ENCODE data around the gene SURF2.
A peak's percentile ranks its signal among the peaks of the same experiment; 100 is the strongest.
"Not testable (repeated sequence)": the region's sequence is repeated elsewhere in the genome, so short reads cannot be mapped to it uniquely, and the experiment has no call there.

SURF2 gene

DNA sequence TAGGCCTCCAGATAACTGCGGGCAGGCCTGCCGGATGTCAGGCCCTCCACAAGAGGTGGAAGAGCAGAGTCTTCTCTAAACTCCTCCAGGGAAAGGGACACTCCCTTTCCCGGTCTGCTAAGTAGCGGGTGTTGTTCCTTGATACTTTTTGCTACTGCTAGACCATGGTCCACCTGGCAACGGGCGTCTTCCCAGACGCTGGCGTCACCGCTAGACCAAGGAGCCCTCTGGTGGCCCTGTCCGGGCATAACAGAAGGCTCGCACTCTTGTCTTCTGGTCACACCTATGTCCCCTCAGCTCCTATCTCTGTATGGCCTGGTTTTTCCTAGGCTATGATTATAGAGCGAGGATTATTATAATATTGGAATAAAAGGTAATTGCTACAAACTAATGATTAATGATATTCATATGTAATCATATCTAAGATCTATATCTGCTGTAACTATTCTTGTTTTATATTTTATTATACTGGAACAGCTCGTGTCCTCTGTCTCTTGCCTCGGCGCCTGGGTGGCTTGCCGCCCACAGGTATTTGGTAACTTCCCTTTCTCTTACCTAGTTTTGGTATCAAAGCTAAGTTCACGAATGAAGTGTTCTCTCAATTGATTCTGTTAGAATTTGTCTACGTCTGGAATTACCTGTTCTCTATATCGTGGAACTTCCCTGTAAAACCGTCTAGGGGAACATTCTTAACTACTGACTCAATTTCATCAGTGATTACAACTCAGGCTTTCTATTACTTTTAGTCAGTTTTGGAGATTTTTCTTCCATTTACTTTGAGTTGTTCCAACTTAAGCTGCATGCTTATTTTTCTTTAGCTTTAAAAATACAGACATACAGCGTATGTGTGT is 26.8 kb upstream of the SURF2 start:
- not testable (repeated sequence) for H3K27me3 ChIP-seq, H3K9me3 ChIP-seq, H3K4me3 ChIP-seq, H3K27ac ChIP-seq
- peaks cover 0 to 13% (median 7%) of the 10 kb centered on the region in 4 donors for H3K4me1 ChIP-seq
- DNase-seq: peak in 1 of 2 donors; percentile 56
- peaks cover 36 to 48% (median 40%) of the 10 kb centered on the region in 3 donors for H3K36me3 ChIP-seq
- TF ChIP-seq, protein P1, sequence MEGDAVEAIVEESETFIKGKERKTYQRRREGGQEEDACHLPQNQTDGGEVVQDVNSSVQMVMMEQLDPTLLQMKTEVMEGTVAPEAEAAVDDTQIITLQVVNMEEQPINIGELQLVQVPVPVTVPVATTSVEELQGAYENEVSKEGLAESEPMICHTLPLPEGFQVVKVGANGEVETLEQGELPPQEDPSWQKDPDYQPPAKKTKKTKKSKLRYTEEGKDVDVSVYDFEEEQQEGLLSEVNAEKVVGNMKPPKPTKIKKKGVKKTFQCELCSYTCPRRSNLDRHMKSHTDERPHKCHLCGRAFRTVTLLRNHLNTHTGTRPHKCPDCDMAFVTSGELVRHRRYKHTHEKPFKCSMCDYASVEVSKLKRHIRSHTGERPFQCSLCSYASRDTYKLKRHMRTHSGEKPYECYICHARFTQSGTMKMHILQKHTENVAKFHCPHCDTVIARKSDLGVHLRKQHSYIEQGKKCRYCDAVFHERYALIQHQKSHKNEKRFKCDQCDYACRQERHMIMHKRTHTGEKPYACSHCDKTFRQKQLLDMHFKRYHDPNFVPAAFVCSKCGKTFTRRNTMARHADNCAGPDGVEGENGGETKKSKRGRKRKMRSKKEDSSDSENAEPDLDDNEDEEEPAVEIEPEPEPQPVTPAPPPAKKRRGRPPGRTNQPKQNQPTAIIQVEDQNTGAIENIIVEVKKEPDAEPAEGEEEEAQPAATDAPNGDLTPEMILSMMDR (IDR thresholded peaks at IDR 0.05): peak; percentile 41 to 43
- intact Hi-C loops (cut with DNase I; ENCODE audit: low total_unique reads): loop anchor here (10.0 kb wide), 3 partner anchors 145 to 305 kb away; no protein-coding TSS in a partner anchor

- DNase-seq: peak in 1 of 2 donors; percentile 58
- TF ChIP-seq, protein P1 (IDR thresholded peaks at IDR 0.05): no peak
- Histone ChIP-seq H3K9me3 (no peaks in the 10 kb centered on the region), H3K27ac (no peak overlapping the region), H3K36me3 (peaks cover 36 to 50% (median 40%) of the 10 kb centered on the region in 3 donors), H3K4me3 (no peak overlapping the region), H3K27me3 (no peaks in the 10 kb centered on the region), H3K4me1 (peaks cover 0 to 25% (median 17%) of the 10 kb centered on the region in 4 donors)
- intact Hi-C loops (cut with DNase I; ENCODE audit: low total_unique reads): loop anchor here (10.0 kb wide), 2 partner anchors 154 to 306 kb away; no protein-coding TSS in a partner anchor
These were observed 25.1 kb upstream of the SURF2 start for GRCh38 chr9:133331221-133331620.

DNA sequence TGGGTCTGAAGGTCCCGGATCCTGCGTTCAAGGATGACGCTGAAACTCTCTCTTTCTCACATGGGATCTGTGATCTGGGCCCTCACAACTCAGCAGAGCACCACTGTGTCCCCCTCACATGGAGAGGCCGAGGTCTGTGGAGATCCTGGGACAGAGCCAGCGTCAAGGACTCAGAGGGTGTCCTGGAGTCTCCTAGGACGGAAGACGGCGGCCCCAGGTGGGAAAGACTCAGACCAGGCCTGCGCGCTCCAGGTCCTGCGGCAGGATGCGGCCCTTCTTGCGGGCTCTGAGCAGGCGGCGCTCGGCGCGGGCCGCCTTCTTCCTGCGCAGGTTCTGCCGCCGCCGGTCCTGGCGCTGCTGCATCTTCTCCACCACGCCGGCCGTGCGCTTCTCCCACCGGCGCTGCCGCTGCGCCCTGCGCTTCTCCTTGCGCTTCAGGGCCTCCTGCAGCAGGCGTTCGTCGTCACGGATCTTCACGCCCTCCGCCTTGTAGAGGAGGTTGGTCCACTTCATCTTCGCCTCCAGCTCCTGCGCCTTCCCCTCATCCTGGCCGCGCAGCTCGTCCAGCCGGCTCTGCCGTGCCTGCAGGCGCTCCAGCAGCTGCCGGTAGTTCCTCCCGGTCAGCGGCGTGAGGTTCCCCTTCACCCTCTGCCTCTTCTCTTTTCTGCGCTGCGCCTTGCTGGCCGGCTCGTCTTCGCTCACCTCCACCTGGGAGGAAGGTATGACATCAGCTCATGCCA is 24.5 kb upstream of the SURF2 start:
- DNase-seq: peak in 1 of 2 donors; percentile 43
- no peaks in the 10 kb centered on the region for H3K27me3 ChIP-seq
- TF ChIP-seq, protein P1 (IDR thresholded peaks at IDR 0.05): no peak
- intact Hi-C loops (cut with DNase I; ENCODE audit: low total_unique reads): loop anchor here (10.0 kb wide), 2 partner anchors 153 to 307 kb away; no protein-coding TSS in a partner anchor
- H3K36me3 ChIP-seq: peaks cover 36 to 50% (median 40%) of the 10 kb centered on the region in 3 donors
- no peak overlapping the region for H3K4me3 ChIP-seq
- no peak overlapping the region for H3K27ac ChIP-seq
- H3K4me1 ChIP-seq: peaks cover 0 to 31% (median 23%) of the 10 kb centered on the region in 4 donors
- H3K9me3 ChIP-seq: no peaks in the 10 kb centered on the region

GRCh38 chr9:133332381-133332730 is 24.0 kb upstream of the SURF2 start:
- Histone ChIP-seq H3K9me3 (no peaks in the 10 kb centered on the region), H3K4me3 (no peak overlapping the region), H3K27me3 (no peaks in the 10 kb centered on the region), H3K4me1 (peaks cover 0 to 32% (median 24%) of the 10 kb centered on the region in 4 donors), H3K36me3 (peaks cover 36 to 50% (median 40%) of the 10 kb centered on the region in 3 donors), H3K27ac (no peak overlapping the region)
- DNase-seq: peak in 1 of 2 donors; percentile 62
- intact Hi-C loops (cut with DNase I; ENCODE audit: low total_unique reads): loop anchor here (10.0 kb wide), 2 partner anchors 152 to 308 kb away; no protein-coding TSS in a partner anchor
- TF ChIP-seq, protein P1 (IDR thresholded peaks at IDR 0.05): no peak

- no peak overlapping the region for H3K27ac ChIP-seq
- H3K4me3 ChIP-seq: no peak overlapping the region
- H3K27me3 ChIP-seq: no peaks in the 10 kb centered on the region
- H3K9me3 ChIP-seq: no peaks in the 10 kb centered on the region
- intact Hi-C loops (cut with DNase I; ENCODE audit: low total_unique reads): loop anchor here (10.0 kb wide), 2 partner anchors 152 to 308 kb away; no protein-coding TSS in a partner anchor
- TF ChIP-seq, protein P1 (IDR thresholded peaks at IDR 0.05): no peak
- peaks cover 0 to 32% (median 24%) of the 10 kb centered on the region in 4 donors for H3K4me1 ChIP-seq
- H3K36me3 ChIP-seq: peaks cover 36 to 50% (median 40%) of the 10 kb centered on the region in 3 donors
- peak in 1 of 2 donors; percentile 41 for DNase-seq
These were observed 23.3 kb upstream of the SURF2 start for GRCh38 chr9:133333011-133333410.

Data from tibial artery (tissue), 4 donors.